IMR-90 (cell line): ENCODE results near the gene OR10A2. TPM values are rescaled to one million over a fixed set of nuclear protein-coding genes. Genes with fewer than 3 reads are reported as not detected.

Source experiments
- ATAC-seq: fragments of 200-7000 bp; cut with Tn5 transposase; 2 replicates; pipeline ENCODE4 v1.9.1; 2020; ENCODE audit warnings: low read depth, mild to moderate bottlenecking, moderate library complexity
- BruUV-seq: library from RNA; stranded (reverse); fragments of 400-500 nt; replicated peaks from 2 replicates; lab custom pipeline; 2021; lab: Mats Ljungman, UMichigan
- CTCF ChIA-PET: fragments of 300-600 bp; formaldehyde crosslinking; extraction: SDS; loops from one replicate; lab custom pipeline; 2021; ENCODE audit warnings: antibody characterized with exemption; lab: Yijun Ruan, JAX
- POLR2A ChIA-PET: fragments of 300-600 bp; sonication (Branson Sonifier 250); formaldehyde crosslinking; loops from one replicate; lab custom pipeline; 2022; ENCODE audit warnings: antibody characterized with exemption; ENCODE audit not compliant: unreplicated experiment; lab: Charles Lee
- DNase-seq: peaks from one replicate; pipeline ENCODE4 v3.0.0; 2013
- H2AFZ ChIP-seq: replicated peaks from 2 replicates; pipeline ENCODE3; 2013; ENCODE audit warnings: low read length, mild to moderate bottlenecking; ENCODE audit not compliant: poor library complexity
- H2AK5ac ChIP-seq: 2 replicates; pipeline ENCODE4 v1.6.1; 2013; ENCODE audit warnings: low read depth, low read length, inconsistent platforms
- H2AK9ac ChIP-seq: replicated peaks from 2 replicates; pipeline ENCODE3; 2013; ENCODE audit warnings: mild to moderate bottlenecking, low read depth, low read length, moderate library complexity; ENCODE audit not compliant: poor library complexity
- H2BK120ac ChIP-seq: 2 replicates; pipeline ENCODE4 v1.6.1; 2013; ENCODE audit warnings: low read depth, low read length, inconsistent platforms
- H2BK15ac ChIP-seq: 3 replicates; pipeline ENCODE4 v1.6.1; 2013; ENCODE audit warnings: low read depth, low read length, inconsistent platforms
- H2BK20ac ChIP-seq: 2 replicates; pipeline ENCODE4 v1.6.1; 2013; ENCODE audit warnings: low read depth, mild to moderate bottlenecking, inconsistent platforms, low read length, moderate library complexity
- H2BK5ac ChIP-seq: 2 replicates; pipeline ENCODE4 v1.6.1; 2013; ENCODE audit warnings: mild to moderate bottlenecking, low read depth, low read length, inconsistent platforms; ENCODE audit not compliant: poor library complexity, severe bottlenecking
- H3K14ac ChIP-seq: replicated peaks from 2 replicates; pipeline ENCODE4 v1.6.1; 2013; ENCODE audit warnings: low read depth, low read length, inconsistent platforms
- H3K18ac ChIP-seq: 2 replicates; pipeline ENCODE4 v1.6.1; 2013; ENCODE audit warnings: low read depth, low read length, control low read depth
- H3K23ac ChIP-seq: 2 replicates; pipeline ENCODE4 v1.6.1; 2013; ENCODE audit warnings: low read depth, low read length, inconsistent platforms
- H3K27ac ChIP-seq: 2 replicates; pipeline ENCODE4 v1.5.1; 2013; ENCODE audit warnings: mild to moderate bottlenecking, control low read depth, low read length; ENCODE audit not compliant: insufficient read depth
- H3K27me3 ChIP-seq: 2 replicates; pipeline ENCODE4 v1.6.1; 2013; ENCODE audit warnings: low read length; ENCODE audit not compliant: control insufficient read depth, insufficient read depth
- H3K36me3 ChIP-seq: 2 replicates; pipeline ENCODE4 v1.6.1; 2013; ENCODE audit warnings: low read length, mixed read lengths; ENCODE audit not compliant: control insufficient read depth, insufficient read depth
- H3K4ac ChIP-seq: 2 replicates; pipeline ENCODE4 v1.6.1; 2013; ENCODE audit warnings: low read depth, low read length, inconsistent platforms
- H3K4me1 ChIP-seq: 2 replicates; pipeline ENCODE4 v1.6.1; 2013; ENCODE audit warnings: low read length, mixed read lengths; ENCODE audit not compliant: control insufficient read depth, insufficient read depth
- H3K4me2 ChIP-seq: 2 replicates; pipeline ENCODE4 v1.6.1; 2013; ENCODE audit warnings: low read depth, mild to moderate bottlenecking, control low read depth, low read length, moderate library complexity
- H3K4me3 ChIP-seq: 2 replicates; pipeline ENCODE4 v1.5.1; 2013; ENCODE audit warnings: low read depth, mild to moderate bottlenecking, control low read depth, low read length, moderate library complexity; ENCODE audit not compliant: insufficient read depth
- H3K56ac ChIP-seq: 2 replicates; pipeline ENCODE4 v1.6.1; 2013; ENCODE audit warnings: low read length, inconsistent platforms; ENCODE audit not compliant: insufficient read depth; ENCODE audit errors: extremely low read depth
- H3K79me1 ChIP-seq, 2 experiments: 2 replicates each; pipeline ENCODE4 v1.6.1; 2013; ENCODE audit warnings: low read length in 2 of 2, inconsistent platforms in 1 of 2, low read depth in 1 of 2
- H3K9ac ChIP-seq: 2 replicates; pipeline ENCODE4 v1.6.1; 2013; ENCODE audit warnings: low read depth, low read length, control low read depth
- H3K9me1 ChIP-seq: 2 replicates; pipeline ENCODE4 v1.6.1; 2013; ENCODE audit warnings: low read length, inconsistent platforms; ENCODE audit not compliant: insufficient read depth
- H3K9me3 ChIP-seq: 2 replicates; pipeline ENCODE4 v1.6.1; 2013; ENCODE audit warnings: low read length; ENCODE audit not compliant: control insufficient read depth, insufficient read depth
- H4K20me1 ChIP-seq: 2 replicates; pipeline ENCODE4 v1.6.1; 2013; ENCODE audit warnings: low read length, inconsistent platforms; ENCODE audit not compliant: insufficient read depth
- H4K5ac ChIP-seq: 2 replicates; pipeline ENCODE4 v1.6.1; 2013; ENCODE audit warnings: mild to moderate bottlenecking, low read depth, low read length, control low read depth
- H4K8ac ChIP-seq, 2 experiments: 2 replicates each; pipeline ENCODE4 v1.6.1; 2013; ENCODE audit warnings: low read depth in 2 of 2, low read length in 2 of 2, control low read depth in 1 of 2, inconsistent platforms in 1 of 2
- H4K91ac ChIP-seq: 2 replicates; pipeline ENCODE4 v1.6.1; 2013; ENCODE audit warnings: low read depth, low read length, inconsistent platforms; ENCODE audit not compliant: insufficient read depth
- CHD1 ChIP-seq: IDR thresholded peaks from 2 replicates; pipeline ENCODE4 v1.6.1; 2012; ENCODE audit warnings: low read depth, low read length, improper control_type of control experiment
- MAFK ChIP-seq: IDR thresholded peaks from 2 replicates; pipeline ENCODE4 v1.6.1; 2012; ENCODE audit warnings: low read depth, low read length, improper control_type of control experiment
- NFE2L2 ChIP-seq: fragments of 150-350 bp; IDR thresholded peaks from 2 replicates; pipeline ENCODE4 v1.6.1; 2016; ENCODE audit warnings: low read depth, mild to moderate bottlenecking, low read length
- dilution Hi-C: fragments of 300-500 bp; cut with HindIII; formaldehyde crosslinking; loops from one replicate; pipeline ENCODE4 v1.14.3; 2018; ENCODE audit warnings: low sequenced_read_pairs; ENCODE audit not compliant: unreplicated experiment
- in situ Hi-C: fragments of 300-500 bp; cut with MboI; formaldehyde crosslinking; loops from 3 replicates; pipeline ENCODE4 v1.14.3; 2019; ENCODE audit warnings: low sequenced_read_pairs, inconsistent platforms, mixed read lengths
- intact Hi-C: fragments of 100-400 bp; cut with micrococcal nuclease; formaldehyde crosslinking; loops from 2 replicates; pipeline ENCODE4 v1.10.0; 2022
- polyA plus RNA-seq, 3 experiments: library from polyadenylated mRNA; depleted of rRNA; stranded (reverse); fragments of >200 nt; gene quantifications; 2 replicates each; pipeline ENCODE4 v1.2.3, GENCODE V29; 2012; ENCODE audit warnings: low replicate concordance in 1 of 3
- total RNA-seq: library from RNA; depleted of rRNA; stranded (reverse); fragments of >200 nt; gene quantifications from 2 replicates; pipeline ENCODE4 v1.2.3, GENCODE V29; 2012

OR10A2 gene
- total and polyA plus RNA-seq, 2 of the 4 experiments (the other 2 are of a cell fraction): not detected

DNA sequence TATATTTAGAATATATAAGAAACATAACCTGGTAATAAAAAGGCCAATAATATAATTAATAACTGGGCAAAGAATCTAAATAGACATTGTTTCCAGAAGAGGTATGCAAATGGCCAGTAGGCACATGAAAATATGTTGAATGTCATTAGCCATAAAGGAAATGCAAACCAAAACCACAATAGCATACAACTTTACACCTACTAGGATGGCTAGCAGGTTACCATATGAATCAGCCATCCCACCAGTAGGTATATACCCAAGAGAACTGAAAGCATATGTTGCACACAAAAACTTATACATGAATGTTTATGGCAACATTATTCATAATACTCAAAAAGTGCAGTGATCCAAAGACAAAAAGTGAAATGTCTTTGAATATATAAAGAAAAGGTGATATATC, 32.2 kb downstream of the OR10A2 start:
- no peak for ATAC-seq
- CTCF ChIA-PET: no interaction called here
- no peak overlapping the region for H2BK5ac ChIP-seq
- no peak for DNase-seq
- no peak overlapping the region for H3K18ac ChIP-seq
- H2AFZ ChIP-seq: no peak overlapping the region
- H3K4me2 ChIP-seq: no peak overlapping the region
- in situ Hi-C loops: no loop called here
- dilution Hi-C loops: no loop called here
- H2BK15ac ChIP-seq: no peak overlapping the region
- no peak overlapping the region for H3K4me3 ChIP-seq
- no peak overlapping the region for H3K9ac ChIP-seq
- no peak overlapping the region for H4K91ac ChIP-seq
- H4K8ac ChIP-seq: no peak overlapping the region
- H3K27ac ChIP-seq: no peak overlapping the region
- H2AK5ac ChIP-seq: no peak overlapping the region
- intact Hi-C loops: no loop called here
- H3K23ac ChIP-seq: no peak overlapping the region
- BruUV-seq: no TSS peak
- no peaks in the 10 kb centered on the region for H4K20me1 ChIP-seq
- no peak for TF ChIP-seq MAFK
- no peak for TF ChIP-seq CHD1
- no peak for TF ChIP-seq NFE2L2
- POLR2A ChIA-PET: no interaction called here
- no peak overlapping the region for H4K5ac ChIP-seq
- H2BK120ac ChIP-seq: no peak overlapping the region
- H3K4me1 ChIP-seq: no peaks in the 10 kb centered on the region
- H3K9me3 ChIP-seq: no peaks in the 10 kb centered on the region
- no peak overlapping the region for H2BK20ac ChIP-seq
- no peak overlapping the region for H3K14ac ChIP-seq
- H2AK9ac ChIP-seq: no peak overlapping the region
- no peaks in the 10 kb centered on the region for H3K79me1 ChIP-seq
- no peaks in the 10 kb centered on the region for H3K27me3 ChIP-seq
- H3K56ac ChIP-seq: no peak overlapping the region
- no peak overlapping the region for H3K4ac ChIP-seq
- no peaks in the 10 kb centered on the region for H3K36me3 ChIP-seq
- no peaks in the 10 kb centered on the region for H3K9me1 ChIP-seq
